GM23248 (cell line): ENCODE data around the gene PAIP1. TPM values are rescaled to one million over a fixed set of nuclear protein-coding genes. Genes with fewer than 3 reads are reported as not detected.
A peak's percentile ranks its signal among the peaks of the same experiment; 100 is the strongest.
"Not testable (repeated sequence)": the region's sequence is repeated elsewhere in the genome, so short reads cannot be mapped to it uniquely, and the experiment has no call there.

ENCODE experiments used
- DNase-seq: peaks from one replicate; pipeline ENCODE4 v3.0.0-alpha.2; 2015
- H2AFZ ChIP-seq: fragments of 200-600 bp; sonication (generic); 2 replicates; pipeline ENCODE4 v1.6.1; 2016; ENCODE audit warnings: antibody characterized with exemption
- H3F3A ChIP-seq: fragments of 200-600 bp; sonication (generic); 2 replicates; pipeline ENCODE4 v1.6.1; 2016; ENCODE audit warnings: mild to moderate bottlenecking, antibody characterized with exemption, mixed run types; ENCODE audit not compliant: insufficient read depth
- H3K27ac ChIP-seq: fragments of 200-600 bp; sonication (generic); 2 replicates; pipeline ENCODE4 v1.5.1; 2016; ENCODE audit warnings: mild to moderate bottlenecking
- H3K27me3 ChIP-seq: fragments of 200-600 bp; sonication (generic); replicated peaks from 2 replicates; pipeline ENCODE4 v1.6.1; 2016; ENCODE audit warnings: mild to moderate bottlenecking; ENCODE audit not compliant: insufficient read depth
- H3K36me3 ChIP-seq: fragments of 200-600 bp; sonication (generic); 2 replicates; pipeline ENCODE4 v1.6.1; 2016; ENCODE audit warnings: low read depth, mild to moderate bottlenecking
- H3K4me1 ChIP-seq: fragments of 200-600 bp; sonication (generic); 2 replicates; pipeline ENCODE4 v1.6.1; 2016; ENCODE audit warnings: mild to moderate bottlenecking; ENCODE audit not compliant: insufficient read depth
- H3K4me2 ChIP-seq: fragments of 200-600 bp; sonication (generic); one replicate; pipeline ENCODE4 v1.6.1; 2016; ENCODE audit warnings: mild to moderate bottlenecking; ENCODE audit not compliant: unreplicated experiment
- H3K4me3 ChIP-seq: fragments of 200-600 bp; sonication (generic); 2 replicates; pipeline ENCODE4 v1.5.1; 2016; ENCODE audit warnings: mild to moderate bottlenecking
- H3K79me2 ChIP-seq: fragments of 200-600 bp; sonication (generic); 2 replicates; pipeline ENCODE4 v1.6.1; 2016; ENCODE audit warnings: mild to moderate bottlenecking; ENCODE audit not compliant: insufficient read depth
- H3K9ac ChIP-seq: fragments of 200-600 bp; sonication (generic); 2 replicates; pipeline ENCODE4 v1.6.1; 2016; ENCODE audit warnings: mild to moderate bottlenecking
- H3K9me2 ChIP-seq: fragments of 200-600 bp; sonication (generic); 2 replicates; pipeline ENCODE4 v1.6.1; 2016; ENCODE audit warnings: mixed run types, mild to moderate bottlenecking, moderate library complexity; ENCODE audit not compliant: insufficient read depth
- H3K9me3 ChIP-seq: fragments of 200-600 bp; sonication (generic); one replicate; pipeline ENCODE4 v1.6.1; 2017; ENCODE audit warnings: low read depth
- H4K20me1 ChIP-seq: fragments of 200-600 bp; sonication (generic); 2 replicates; pipeline ENCODE4 v1.6.0; 2016; ENCODE audit not compliant: insufficient read depth
- EZH2 ChIP-seq: fragments of 200-600 bp; sonication (generic); IDR thresholded peaks from 2 replicates; pipeline ENCODE4 v1.6.1; 2018; ENCODE audit warnings: antibody characterized with exemption, mild to moderate bottlenecking; ENCODE audit not compliant: insufficient read depth, poor library complexity, severe bottlenecking
- EZH2phosphoT487 ChIP-seq: fragments of 200-600 bp; sonication (generic); IDR thresholded peaks from 2 replicates; pipeline ENCODE4 v1.6.1; 2018; ENCODE audit warnings: antibody characterized with exemption, moderate library complexity, mild to moderate bottlenecking, low read depth; ENCODE audit not compliant: insufficient read depth
- WGBS, 2 experiments: methylation state at CpG; one replicate each; pipeline ENCODE4 v1.1.6; 2015 to 2017; ENCODE audit warnings: low lambda C conversion rate in 2 of 2, low coverage in 1 of 2; ENCODE audit errors: missing lambda C conversion rate in 2 of 2; 5-methylcytosine and 5-hydroxymethylcytosine counted together
- in situ Hi-C: fragments of 300-500 bp; cut with MboI; formaldehyde crosslinking; loops from 2 replicates; pipeline ENCODE4 v1.15.0; 2020
- polyA plus RNA-seq: library from polyadenylated mRNA; unstranded; fragments of >200 nt; fragmentation: Nextera tagmentation; extraction: Ambion mirVana; gene quantifications from 2 replicates; pipeline ENCODE4 v1.2.1, GENCODE V29; 2016
- total RNA-seq: library from RNA; depleted of rRNA; stranded (reverse); fragments of >200 nt; shearing (Covaris generic); gene quantifications from 2 replicates; pipeline ENCODE4 v1.2.3, GENCODE V29; 2014

Gene PAIP1
- total and polyA plus RNA-seq, 2 experiments from 2014 or later = 91.1 to 135 TPM

DNA sequence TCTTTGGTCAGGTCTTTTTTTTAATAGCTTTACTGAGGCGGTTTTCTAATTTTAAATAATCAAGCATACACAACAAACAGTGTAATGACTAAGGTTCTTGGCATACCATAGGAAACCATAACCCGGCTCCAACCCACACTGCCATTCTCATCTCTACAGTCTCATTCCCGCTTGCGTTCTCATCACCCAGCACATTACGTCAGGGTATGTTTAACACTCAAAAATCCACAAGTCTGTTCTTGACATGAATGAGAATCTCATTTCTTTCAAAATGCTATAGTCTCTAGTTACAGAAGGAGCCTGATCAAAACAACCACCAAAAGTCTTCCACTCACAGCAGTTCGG, 42.4 kb downstream of the PAIP1 start:
- no peaks in the 10 kb centered on the region for H3K9me3 ChIP-seq
- peak; percentile 93 for DNase-seq
- in situ Hi-C loops = no loop called here
- 1 to 2% methylated on average over 6 of the region's 6 CpGs for WGBS, 2 experiments
- peaks cover 16% of the 10 kb centered on the region for H3K4me1 ChIP-seq
- peak overlapping the region; percentile 98 for H3K9ac ChIP-seq
- TF ChIP-seq EZH2phosphoT487 (no peak), EZH2 (no peak)
- no peaks in the 10 kb centered on the region for H3K36me3 ChIP-seq
- no peaks in the 10 kb centered on the region for H3K27me3 ChIP-seq
- no peaks in the 10 kb centered on the region for H3K9me2 ChIP-seq
- H3K27ac ChIP-seq = peak overlapping the region; percentile 99
- no peaks in the 10 kb centered on the region for H4K20me1 ChIP-seq
- H3K4me2 ChIP-seq = peak overlapping the region; percentile 99
- H3K4me3 ChIP-seq = peak overlapping the region; percentile 90
- H3K79me2 ChIP-seq = peaks cover 30% of the 10 kb centered on the region
- peaks cover 11% of the 10 kb centered on the region for H3F3A ChIP-seq
- H2AFZ ChIP-seq = peak overlapping the region; percentile 98

DNA sequence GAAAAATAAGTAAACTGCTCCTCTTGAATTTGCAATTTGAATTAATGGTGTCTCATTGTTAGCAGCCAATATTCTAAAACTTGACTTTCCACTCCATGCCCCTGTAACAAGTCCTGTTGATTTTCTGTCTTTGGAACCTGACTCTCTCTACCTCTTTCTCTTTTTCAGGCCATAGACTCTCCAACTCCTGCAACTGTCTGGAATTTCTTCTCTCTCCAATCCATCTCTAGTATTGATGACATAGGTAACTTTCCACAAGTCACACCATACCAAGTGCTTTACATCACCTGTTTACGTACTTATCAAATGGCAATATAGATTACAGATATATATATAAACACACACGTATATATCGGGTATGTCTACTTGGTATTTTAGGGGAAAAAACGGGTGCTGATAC, 42.9 kb downstream of the PAIP1 start:
- peak overlapping the region; percentile 99 for H3K4me2 ChIP-seq
- no peaks in the 10 kb centered on the region for H4K20me1 ChIP-seq
- in situ Hi-C loops = no loop called here
- peak overlapping the region; percentile 99 for H3K27ac ChIP-seq
- H3K9me3 ChIP-seq = no peaks in the 10 kb centered on the region
- H3K27me3 ChIP-seq = no peaks in the 10 kb centered on the region
- peaks cover 11% of the 10 kb centered on the region for H3F3A ChIP-seq
- no peaks in the 10 kb centered on the region; the same call in 1 of the 2 replicates for H3K36me3 ChIP-seq
- DNase-seq = peak; percentile 21
- peaks cover 34% of the 10 kb centered on the region for H3K79me2 ChIP-seq
- peak overlapping the region; percentile 98 for H3K9ac ChIP-seq
- H2AFZ ChIP-seq = peak overlapping the region; percentile 98
- H3K9me2 ChIP-seq = no peaks in the 10 kb centered on the region
- peak overlapping the region; percentile 90 for H3K4me3 ChIP-seq
- TF ChIP-seq EZH2 = no peak
- no peak for TF ChIP-seq EZH2phosphoT487
- 1 to 3% methylated on average over 4 of the region's 4 CpGs for WGBS, 2 experiments
- H3K4me1 ChIP-seq = peaks cover 16% of the 10 kb centered on the region

DNA sequence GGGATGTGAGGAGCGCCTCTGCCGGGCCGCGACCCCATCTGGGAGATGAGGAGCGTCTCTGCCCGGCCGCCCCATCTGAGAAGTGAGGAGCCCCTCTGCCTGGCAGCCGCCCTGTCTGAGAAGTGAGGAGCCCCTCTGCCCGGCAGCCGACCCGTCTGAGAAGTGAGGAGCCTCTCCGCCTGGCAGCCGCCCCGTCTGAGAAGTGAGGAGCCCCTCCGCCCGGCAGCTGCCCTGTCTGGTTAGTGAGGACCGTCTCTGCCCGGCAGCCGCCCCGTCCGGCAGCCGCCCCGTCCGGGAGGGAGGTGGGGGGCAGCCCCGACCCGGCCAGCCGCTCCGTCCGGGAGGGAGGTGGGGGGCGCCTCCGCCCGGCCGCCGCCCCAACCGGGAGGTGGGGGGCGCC, 45.8 kb downstream of the PAIP1 start:
- H4K20me1 ChIP-seq, H3K9ac ChIP-seq, H3K27ac ChIP-seq, H3K4me3 ChIP-seq, H3K9me3 ChIP-seq, H3K36me3 ChIP-seq, in situ Hi-C loops, H3K4me2 ChIP-seq, DNase-seq, H3K9me2 ChIP-seq, H2AFZ ChIP-seq, H3K27me3 ChIP-seq: not testable (repeated sequence)
- Histone ChIP-seq H3K4me1 (peaks cover 16% of the 10 kb centered on the region), H3F3A (peaks cover 11% of the 10 kb centered on the region), H3K79me2 (peaks cover 45% of the 10 kb centered on the region)
- 94 to 100% methylated on average over 9 to 36 of the region's 36 CpGs for WGBS, 2 experiments

DNA sequence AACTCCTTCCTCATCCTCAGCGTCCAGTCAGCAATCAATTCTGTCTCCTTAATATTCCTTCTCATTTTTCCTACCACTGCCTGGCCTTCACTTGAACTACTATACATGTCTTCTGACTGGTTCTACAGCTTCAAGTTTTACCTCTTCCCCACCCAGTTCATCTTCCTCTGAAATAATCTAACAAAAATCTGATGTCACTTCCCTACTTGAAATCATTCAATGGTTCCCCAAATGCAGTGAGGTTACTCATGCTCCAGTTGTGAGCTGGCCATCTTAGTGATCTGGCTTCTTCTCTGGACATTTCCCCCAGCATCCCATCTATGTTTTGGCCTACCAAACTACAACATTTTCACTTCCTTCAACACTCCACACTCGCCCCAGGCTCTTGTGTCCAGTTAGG, 58.3 kb downstream of the PAIP1 start:
- Histone ChIP-seq H3K9me3 (no peaks in the 10 kb centered on the region), H2AFZ (no peak overlapping the region), H3K4me3 (no peak overlapping the region), H3K4me1 (no peaks in the 10 kb centered on the region), H3K27me3 (no peaks in the 10 kb centered on the region), H3K79me2 (no peaks in the 10 kb centered on the region), H3K27ac (no peak overlapping the region), H3F3A (no peaks in the 10 kb centered on the region), H4K20me1 (no peaks in the 10 kb centered on the region), H3K36me3 (no peaks in the 10 kb centered on the region), H3K4me2 (no peak overlapping the region), H3K9me2 (no peaks in the 10 kb centered on the region), H3K9ac (no peak overlapping the region)
- 94 to 95% methylated on average over 2 of the region's 2 CpGs for WGBS, 2 experiments
- TF ChIP-seq EZH2 (no peak), EZH2phosphoT487 (no peak)
- in situ Hi-C loops = no loop called here
- DNase-seq = no peak
